A673 (cell line): ENCODE data around the gene OR14A2. TPM values are rescaled to one million over a fixed set of nuclear protein-coding genes. Genes with fewer than 3 reads are reported as not detected.

ENCODE experiments used
- BruUV-seq: library from RNA; stranded (reverse); fragments of 400-500 nt; replicated peaks from 2 replicates; lab custom pipeline; 2021; lab: Mats Ljungman, UMichigan
- CTCF ChIA-PET: fragments of 300-600 bp; sonication (Branson Sonifier 250); formaldehyde crosslinking; loops from one replicate; lab custom pipeline; 2022; ENCODE audit warnings: antibody characterized with exemption; lab: Charles Lee
- POLR2A ChIA-PET: fragments of 300-600 bp; sonication (Branson Sonifier 250); formaldehyde crosslinking; loops from one replicate; lab custom pipeline; 2022; ENCODE audit warnings: antibody characterized with exemption; ENCODE audit not compliant: low non-redundant PET; lab: Charles Lee
- DNase-seq: peaks from one replicate; pipeline ENCODE4 v3.0.0-alpha.2; 2015; ENCODE audit warnings: low spot score
- H3K27ac ChIP-seq: fragments of 200-600 bp; sonication (generic); 2 replicates; pipeline ENCODE4 v1.5.1; 2016; ENCODE audit warnings: mixed run types, low read depth, mild to moderate bottlenecking, mixed read lengths, antibody characterized with exemption, low read length; ENCODE audit not compliant: poor library complexity, severe bottlenecking
- H3K27me3 ChIP-seq: fragments of 200-600 bp; sonication (generic); replicated peaks from 2 replicates; pipeline ENCODE4 v1.6.1; 2017; ENCODE audit warnings: mixed run types, low read depth, mild to moderate bottlenecking, mixed read lengths, antibody characterized with exemption, low read length; ENCODE audit not compliant: insufficient read depth, poor library complexity
- H3K36me3 ChIP-seq: fragments of 200-600 bp; sonication (generic); 2 replicates; pipeline ENCODE4 v1.6.1; 2016; ENCODE audit warnings: mixed run types, mild to moderate bottlenecking, mixed read lengths, antibody characterized with exemption, low read length; ENCODE audit not compliant: insufficient read depth, poor library complexity, severe bottlenecking
- H3K4me1 ChIP-seq: fragments of 200-600 bp; sonication (generic); 2 replicates; pipeline ENCODE4 v1.6.1; 2017; ENCODE audit warnings: mixed run types, mild to moderate bottlenecking, mixed read lengths, antibody characterized with exemption, low read length; ENCODE audit not compliant: insufficient read depth, poor library complexity, severe bottlenecking
- H3K4me3 ChIP-seq: fragments of 200-600 bp; sonication (generic); 2 replicates; pipeline ENCODE4 v1.5.1; 2016; ENCODE audit warnings: low read depth, mixed run types, mild to moderate bottlenecking, mixed read lengths, low read length; ENCODE audit not compliant: poor library complexity, severe bottlenecking
- H3K9me3 ChIP-seq: fragments of 200-600 bp; sonication (generic); 2 replicates; pipeline ENCODE4 v1.6.1; 2016; ENCODE audit warnings: mixed run types, low read depth, mild to moderate bottlenecking, mixed read lengths, antibody characterized with exemption, low read length; ENCODE audit not compliant: poor library complexity, severe bottlenecking
- CTCF ChIP-seq: fragments of 300-800, 200-600 bp; sonication (generic); conservative IDR thresholded peaks from 2 replicates; pipeline ENCODE4 v1.5.1; 2017; ENCODE audit warnings: low read depth, mild to moderate bottlenecking, antibody characterized with exemption, low read length, moderate library complexity, mixed read lengths
- EZH2 ChIP-seq: fragments of 200-600 bp; sonication (generic); IDR thresholded peaks from 2 replicates; pipeline ENCODE4 v1.6.1; 2017; ENCODE audit warnings: borderline replicate concordance, low read depth, mild to moderate bottlenecking, mixed read lengths, antibody characterized with exemption, low read length; ENCODE audit not compliant: poor library complexity, severe bottlenecking
- intact Hi-C: fragments of 100-400 bp; cut with micrococcal nuclease; formaldehyde crosslinking; loops from one replicate; pipeline ENCODE4 v1.10.0; 2022; ENCODE audit not compliant: unreplicated experiment
- total RNA-seq: library from RNA; stranded (reverse); gene quantifications from 2 replicates; pipeline ENCODE4 v1.2.3, GENCODE V29; 2021

OR14A2 gene
- total RNA-seq, 1 experiment from 2014 or later = not detected

- peak; percentile 87 for TF ChIP-seq CTCF
- no peak for TF ChIP-seq EZH2
- ChIA-PET CTCF (no interaction called here), POLR2A (no interaction called here)
- H3K36me3 ChIP-seq = no peaks in the 10 kb centered on the region
- no peak overlapping the region for H3K27ac ChIP-seq
- peak; percentile 72 for DNase-seq
- no peak overlapping the region for H3K4me3 ChIP-seq
- H3K9me3 ChIP-seq = no peaks in the 10 kb centered on the region
- no TSS peak for BruUV-seq
- no peaks in the 10 kb centered on the region for H3K27me3 ChIP-seq
- intact Hi-C loops = no loop called here
- H3K4me1 ChIP-seq = no peaks in the 10 kb centered on the region
Observed at GRCh38 chr1:247681288-247681897, 66.5 kb downstream of the OR14A2 start.

- Histone ChIP-seq H3K4me3 (no peak overlapping the region), H3K27ac (no peak overlapping the region), H3K4me1 (no peaks in the 10 kb centered on the region), H3K9me3 (no peaks in the 10 kb centered on the region), H3K36me3 (no peaks in the 10 kb centered on the region), H3K27me3 (no peaks in the 10 kb centered on the region)
- BruUV-seq = no TSS peak
- TF ChIP-seq EZH2 = no peak
- TF ChIP-seq CTCF = no peak
- CTCF ChIA-PET = no interaction called here
- DNase-seq = no peak
- POLR2A ChIA-PET = no interaction called here
- intact Hi-C loops = no loop called here
Observed at GRCh38 chr1:247680171-247680570, 67.8 kb downstream of the OR14A2 start.

- no peak for TF ChIP-seq CTCF
- no peak for TF ChIP-seq EZH2
- POLR2A ChIA-PET = no interaction called here
- Histone ChIP-seq H3K4me1 (no peaks in the 10 kb centered on the region), H3K4me3 (no peak within 1 kb of the TSS), H3K27me3 (no peaks in the 10 kb centered on the region), H3K36me3 (no peaks in the 10 kb centered on the region), H3K27ac (no peak within 1 kb of the TSS), H3K9me3 (no peaks in the 10 kb centered on the region)
- intact Hi-C loops = no loop called here
- BruUV-seq = no TSS peak
- DNase-seq = no peak
- CTCF ChIA-PET = no interaction called here
Observed at GRCh38 chr1:247679639-247680038, 68.3 kb downstream of the OR14A2 start, which contains the start of gene OR13G1. Gene OR13G1, minus strand, starts transcription at chr1:247679739. Its CDS starts 6,698 bp downstream, at chr1:247673041.

Other genes starting within 250 kb of the OR14A2 start
- not detected in 2 replicates for gene OR2C3, start 211.7 kb downstream of the OR14A2 start, total RNA-seq
- not detected in 2 replicates for gene GCSAML, start 199.0 kb downstream of the OR14A2 start, total RNA-seq
- not detected in 2 replicates for gene OR2G2, start 159.8 kb downstream of the OR14A2 start, total RNA-seq
- gene OR2G3, start 142.6 kb downstream of the OR14A2 start, total RNA-seq = not detected in 2 replicates
- gene OR13G1, start 68.4 kb downstream of the OR14A2 start, total RNA-seq = not detected in 2 replicates
- gene OR6F1, start 31.5 kb downstream of the OR14A2 start, total RNA-seq = not detected in 2 replicates
- not detected in 2 replicates for gene OR14K1, start 9.5 kb downstream of the OR14A2 start, total RNA-seq
- not detected in 2 replicates for gene OR1C1, start 12.4 kb upstream of the OR14A2 start, total RNA-seq
- gene OR14A16, start 76.0 kb upstream of the OR14A2 start, total RNA-seq = not detected in 2 replicates
- not detected in 2 replicates for gene OR11L1, start 93.8 kb upstream of the OR14A2 start, total RNA-seq
- not detected in 2 replicates for gene TRIM58, start 109.0 kb upstream of the OR14A2 start, total RNA-seq
- not detected in 2 replicates for gene OR2W3, start 147.4 kb upstream of the OR14A2 start, total RNA-seq
- not detected in 2 replicates for gene OR2T8, start 172.1 kb upstream of the OR14A2 start, total RNA-seq
- not detected in 2 replicates for gene OR2AJ1, start 176.7 kb upstream of the OR14A2 start, total RNA-seq
- gene OR2L8, start 200.7 kb upstream of the OR14A2 start, total RNA-seq = not detected in 2 replicates
- not detected in 2 replicates for gene OR2AK2, start 217.1 kb upstream of the OR14A2 start, total RNA-seq